GM23338 (cell line): ENCODE measurements around the gene CTSW.

Experiments
- CREB1 ChIP-seq: fragments of 250-450 bp; sonication (Bioruptor Pico); IDR thresholded peaks from 2 replicates; pipeline ENCODE4 v1.5.0; 2020; ENCODE audit warnings: low read depth, mild to moderate bottlenecking, moderate library complexity
- CTCF ChIP-seq, 2 experiments: fragments of 200-600 bp in 1 of 2; sonication (generic) in 1 of 2; conservative IDR thresholded peaks; 2 replicates each; pipeline versions ENCODE4 v1.5.1 to v1.6.1; 2016 to 2017; ENCODE audit warnings: antibody characterized with exemption in 2 of 2, low read depth in 2 of 2, mild to moderate bottlenecking in 2 of 2, moderate library complexity in 1 of 2
- EZH2 ChIP-seq: fragments of 200-600 bp; sonication (generic); IDR thresholded peaks from one replicate; pipeline ENCODE4 v1.8.0; 2017; ENCODE audit warnings: antibody characterized with exemption, mild to moderate bottlenecking, low read depth; ENCODE audit not compliant: unreplicated experiment
- EZH2phosphoT487 ChIP-seq: fragments of 200-600 bp; sonication (generic); IDR thresholded peaks from one replicate; pipeline ENCODE4 v1.8.1; 2018; ENCODE audit warnings: antibody characterized with exemption; ENCODE audit not compliant: unreplicated experiment
- JUNB ChIP-seq: IDR thresholded peaks from one replicate; pipeline ENCODE4 v1.6.1; 2016; ENCODE audit warnings: antibody characterized with exemption; ENCODE audit not compliant: unreplicated experiment
- POLR2AphosphoS5 ChIP-seq: IDR thresholded peaks from 2 replicates; pipeline ENCODE4 v1.6.1; 2016; ENCODE audit warnings: antibody characterized with exemption, low read depth
- STAT1 ChIP-seq: IDR thresholded peaks from one replicate; pipeline ENCODE4 v1.6.1; 2016; ENCODE audit warnings: antibody characterized with exemption; ENCODE audit not compliant: unreplicated experiment
- ZNF114 ChIP-seq: fragments of 250-450 bp; sonication (Bioruptor Pico); IDR thresholded peaks from 2 replicates; pipeline ENCODE4 v1.5.0; 2020; ENCODE audit warnings: mild to moderate bottlenecking, moderate library complexity
- ZNF331 ChIP-seq: fragments of 250-450 bp; sonication (Bioruptor Pico); IDR thresholded peaks from 2 replicates; pipeline ENCODE4 v1.5.0; 2020; ENCODE audit warnings: low read depth, mild to moderate bottlenecking, moderate library complexity
- TF ChIP-seq, protein P1 (sequence below): IDR thresholded peaks from one replicate; pipeline ENCODE4 v1.6.1; 2018; ENCODE audit warnings: antibody characterized with exemption; ENCODE audit not compliant: unreplicated experiment
- TF ChIP-seq, protein P2 (sequence below): IDR thresholded peaks from 2 replicates; pipeline ENCODE4 v1.6.1; 2016; ENCODE audit warnings: antibody characterized with exemption

DNA sequence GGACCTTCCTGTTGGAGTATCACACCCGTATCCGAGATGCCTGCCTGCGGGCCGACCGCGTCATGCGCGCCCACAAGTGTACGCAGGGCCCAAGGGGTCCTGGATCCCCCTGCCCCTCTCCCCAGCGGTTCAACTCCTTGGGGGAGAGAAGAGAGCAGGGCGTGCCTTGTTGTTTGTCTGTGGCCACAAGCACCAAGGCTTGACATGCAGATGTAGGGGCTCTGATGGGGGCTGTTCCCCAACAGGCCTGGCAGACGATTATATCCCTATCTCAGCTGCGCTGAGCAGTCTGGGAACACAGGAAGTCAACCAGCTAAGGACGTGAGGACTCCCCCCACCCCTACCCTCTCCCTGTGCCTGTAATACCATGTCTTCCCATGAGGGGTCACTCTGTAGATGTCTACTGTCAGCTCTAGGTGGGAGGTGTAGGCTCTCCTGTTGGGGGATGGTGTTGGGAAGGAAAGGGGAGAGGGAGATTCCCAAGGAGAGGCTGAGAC lies 28.5 kb upstream of the CTSW start:
- TF ChIP-seq CTCF (conservative IDR thresholded peaks at IDR 0.05; ENCODE audit: low read depth in 2 of 2) (peak; percentile 82 to 92), EZH2phosphoT487 (no peak), EZH2 (no peak), POLR2AphosphoS5 (no peak; the same call in none of the 2 replicates), ZNF331 (CRISPR knock-in tag) (no peak), CREB1 (CRISPR knock-in tag) (no peak), ZNF114 (CRISPR knock-in tag) (no peak), JUNB (no peak), STAT1 (no peak)
- TF ChIP-seq, protein P1, sequence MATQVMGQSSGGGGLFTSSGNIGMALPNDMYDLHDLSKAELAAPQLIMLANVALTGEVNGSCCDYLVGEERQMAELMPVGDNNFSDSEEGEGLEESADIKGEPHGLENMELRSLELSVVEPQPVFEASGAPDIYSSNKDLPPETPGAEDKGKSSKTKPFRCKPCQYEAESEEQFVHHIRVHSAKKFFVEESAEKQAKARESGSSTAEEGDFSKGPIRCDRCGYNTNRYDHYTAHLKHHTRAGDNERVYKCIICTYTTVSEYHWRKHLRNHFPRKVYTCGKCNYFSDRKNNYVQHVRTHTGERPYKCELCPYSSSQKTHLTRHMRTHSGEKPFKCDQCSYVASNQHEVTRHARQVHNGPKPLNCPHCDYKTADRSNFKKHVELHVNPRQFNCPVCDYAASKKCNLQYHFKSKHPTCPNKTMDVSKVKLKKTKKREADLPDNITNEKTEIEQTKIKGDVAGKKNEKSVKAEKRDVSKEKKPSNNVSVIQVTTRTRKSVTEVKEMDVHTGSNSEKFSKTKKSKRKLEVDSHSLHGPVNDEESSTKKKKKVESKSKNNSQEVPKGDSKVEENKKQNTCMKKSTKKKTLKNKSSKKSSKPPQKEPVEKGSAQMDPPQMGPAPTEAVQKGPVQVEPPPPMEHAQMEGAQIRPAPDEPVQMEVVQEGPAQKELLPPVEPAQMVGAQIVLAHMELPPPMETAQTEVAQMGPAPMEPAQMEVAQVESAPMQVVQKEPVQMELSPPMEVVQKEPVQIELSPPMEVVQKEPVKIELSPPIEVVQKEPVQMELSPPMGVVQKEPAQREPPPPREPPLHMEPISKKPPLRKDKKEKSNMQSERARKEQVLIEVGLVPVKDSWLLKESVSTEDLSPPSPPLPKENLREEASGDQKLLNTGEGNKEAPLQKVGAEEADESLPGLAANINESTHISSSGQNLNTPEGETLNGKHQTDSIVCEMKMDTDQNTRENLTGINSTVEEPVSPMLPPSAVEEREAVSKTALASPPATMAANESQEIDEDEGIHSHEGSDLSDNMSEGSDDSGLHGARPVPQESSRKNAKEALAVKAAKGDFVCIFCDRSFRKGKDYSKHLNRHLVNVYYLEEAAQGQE, result no peak
- TF ChIP-seq, protein P2, sequence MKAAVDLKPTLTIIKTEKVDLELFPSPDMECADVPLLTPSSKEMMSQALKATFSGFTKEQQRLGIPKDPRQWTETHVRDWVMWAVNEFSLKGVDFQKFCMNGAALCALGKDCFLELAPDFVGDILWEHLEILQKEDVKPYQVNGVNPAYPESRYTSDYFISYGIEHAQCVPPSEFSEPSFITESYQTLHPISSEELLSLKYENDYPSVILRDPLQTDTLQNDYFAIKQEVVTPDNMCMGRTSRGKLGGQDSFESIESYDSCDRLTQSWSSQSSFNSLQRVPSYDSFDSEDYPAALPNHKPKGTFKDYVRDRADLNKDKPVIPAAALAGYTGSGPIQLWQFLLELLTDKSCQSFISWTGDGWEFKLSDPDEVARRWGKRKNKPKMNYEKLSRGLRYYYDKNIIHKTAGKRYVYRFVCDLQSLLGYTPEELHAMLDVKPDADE, result no peak
